ENCODE data around the gene RHBG.

DNA sequence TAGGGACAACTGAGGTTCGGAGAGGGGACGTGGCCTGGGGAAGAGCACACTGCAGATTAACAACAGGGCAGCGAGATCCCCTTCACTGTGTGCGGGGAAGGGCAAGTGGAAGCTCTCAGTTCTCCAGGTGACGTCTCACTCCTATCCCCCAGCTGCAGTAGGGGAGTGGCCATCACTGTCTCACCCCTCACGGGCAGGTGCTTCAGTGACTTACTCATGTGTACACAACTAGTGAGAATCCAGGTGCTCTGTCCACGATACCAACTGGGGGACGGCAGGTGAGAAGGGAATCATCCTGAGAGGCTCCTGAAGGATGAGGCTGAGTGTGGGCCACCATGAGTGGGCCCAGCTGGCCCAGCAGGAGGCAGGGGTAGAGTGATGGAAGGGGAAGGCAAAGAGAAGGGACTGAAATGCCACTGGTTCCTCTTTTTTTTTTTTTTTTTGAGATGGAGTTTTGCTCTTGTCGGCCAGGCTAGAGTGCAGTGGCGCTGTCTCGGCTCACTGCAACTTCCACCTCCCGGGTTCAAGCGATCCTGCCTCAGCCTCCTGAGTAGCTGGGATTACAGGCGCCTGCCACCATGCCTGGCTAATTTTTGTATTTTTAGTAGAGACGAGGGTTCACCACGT, 25.9 kb downstream of the RHBG start:
- TF ChIP-seq, protein P1, sequence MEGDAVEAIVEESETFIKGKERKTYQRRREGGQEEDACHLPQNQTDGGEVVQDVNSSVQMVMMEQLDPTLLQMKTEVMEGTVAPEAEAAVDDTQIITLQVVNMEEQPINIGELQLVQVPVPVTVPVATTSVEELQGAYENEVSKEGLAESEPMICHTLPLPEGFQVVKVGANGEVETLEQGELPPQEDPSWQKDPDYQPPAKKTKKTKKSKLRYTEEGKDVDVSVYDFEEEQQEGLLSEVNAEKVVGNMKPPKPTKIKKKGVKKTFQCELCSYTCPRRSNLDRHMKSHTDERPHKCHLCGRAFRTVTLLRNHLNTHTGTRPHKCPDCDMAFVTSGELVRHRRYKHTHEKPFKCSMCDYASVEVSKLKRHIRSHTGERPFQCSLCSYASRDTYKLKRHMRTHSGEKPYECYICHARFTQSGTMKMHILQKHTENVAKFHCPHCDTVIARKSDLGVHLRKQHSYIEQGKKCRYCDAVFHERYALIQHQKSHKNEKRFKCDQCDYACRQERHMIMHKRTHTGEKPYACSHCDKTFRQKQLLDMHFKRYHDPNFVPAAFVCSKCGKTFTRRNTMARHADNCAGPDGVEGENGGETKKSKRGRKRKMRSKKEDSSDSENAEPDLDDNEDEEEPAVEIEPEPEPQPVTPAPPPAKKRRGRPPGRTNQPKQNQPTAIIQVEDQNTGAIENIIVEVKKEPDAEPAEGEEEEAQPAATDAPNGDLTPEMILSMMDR (IDR thresholded peaks at IDR 0.05; ENCODE audit: extremely low read depth in 1 of 2, insufficient read depth in 1 of 2, low read depth in 1 of 2, low read length in 2 of 2): no peak
- no peak for TF ChIP-seq FOS (IDR thresholded peaks at IDR 0.05; ENCODE audit: borderline replicate concordance, insufficient read depth, low read length)
- no peak for TF ChIP-seq GATA2 (IDR thresholded peaks at IDR 0.05; ENCODE audit: insufficient read depth, insufficient read length, low read depth, low read length)
- TF ChIP-seq, protein P2, sequence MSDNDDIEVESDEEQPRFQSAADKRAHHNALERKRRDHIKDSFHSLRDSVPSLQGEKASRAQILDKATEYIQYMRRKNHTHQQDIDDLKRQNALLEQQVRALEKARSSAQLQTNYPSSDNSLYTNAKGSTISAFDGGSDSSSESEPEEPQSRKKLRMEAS (IDR thresholded peaks at IDR 0.05; ENCODE audit: insufficient read depth, insufficient read length): no peak
- no peak for TF ChIP-seq POLR2A (IDR thresholded peaks at IDR 0.05; ENCODE audit: low read depth, low read length)

Measured in endothelial cell of umbilical vein (primary cell).